MG63 (cell line): ENCODE data around the gene CHI3L2. TPM values are rescaled to one million over a fixed set of nuclear protein-coding genes. Genes with fewer than 3 reads are reported as not detected.
A peak's percentile ranks its signal among the peaks of the same experiment; 100 is the strongest.

Experiments used
- DNase-seq: peaks from one replicate; pipeline ENCODE4 v3.0.0-alpha.2; 2020
- H3K27me3 ChIP-seq: fragments of 250-450 bp; sonication (Bioruptor Pico); 2 replicates; pipeline ENCODE4 v1.5.1; 2020; ENCODE audit warnings: mild to moderate bottlenecking, moderate library complexity
- H3K36me3 ChIP-seq: fragments of 250-450 bp; sonication (Bioruptor Pico); 2 replicates; pipeline ENCODE4 v1.5.1; 2020; ENCODE audit warnings: mild to moderate bottlenecking, moderate library complexity
- H3K4me3 ChIP-seq: fragments of 250-450 bp; sonication (Bioruptor Pico); 2 replicates; pipeline ENCODE4 v1.5.1; 2020; ENCODE audit warnings: mild to moderate bottlenecking, moderate library complexity
- H3K9me3 ChIP-seq: fragments of 250-450 bp; sonication (Bioruptor Pico); 2 replicates; pipeline ENCODE4 v1.5.1; 2020; ENCODE audit warnings: mild to moderate bottlenecking, moderate library complexity
- total RNA-seq: library from RNA; depleted of rRNA; stranded (reverse); fragments of >200 nt; shearing (Covaris generic); gene quantifications from 2 replicates; pipeline ENCODE4 v1.2.3, GENCODE V29; 2014; ENCODE audit warnings: low replicate concordance

The CHI3L2 gene
- total RNA-seq, 1 experiment from 2014 or later = 3.2 TPM

DNA sequence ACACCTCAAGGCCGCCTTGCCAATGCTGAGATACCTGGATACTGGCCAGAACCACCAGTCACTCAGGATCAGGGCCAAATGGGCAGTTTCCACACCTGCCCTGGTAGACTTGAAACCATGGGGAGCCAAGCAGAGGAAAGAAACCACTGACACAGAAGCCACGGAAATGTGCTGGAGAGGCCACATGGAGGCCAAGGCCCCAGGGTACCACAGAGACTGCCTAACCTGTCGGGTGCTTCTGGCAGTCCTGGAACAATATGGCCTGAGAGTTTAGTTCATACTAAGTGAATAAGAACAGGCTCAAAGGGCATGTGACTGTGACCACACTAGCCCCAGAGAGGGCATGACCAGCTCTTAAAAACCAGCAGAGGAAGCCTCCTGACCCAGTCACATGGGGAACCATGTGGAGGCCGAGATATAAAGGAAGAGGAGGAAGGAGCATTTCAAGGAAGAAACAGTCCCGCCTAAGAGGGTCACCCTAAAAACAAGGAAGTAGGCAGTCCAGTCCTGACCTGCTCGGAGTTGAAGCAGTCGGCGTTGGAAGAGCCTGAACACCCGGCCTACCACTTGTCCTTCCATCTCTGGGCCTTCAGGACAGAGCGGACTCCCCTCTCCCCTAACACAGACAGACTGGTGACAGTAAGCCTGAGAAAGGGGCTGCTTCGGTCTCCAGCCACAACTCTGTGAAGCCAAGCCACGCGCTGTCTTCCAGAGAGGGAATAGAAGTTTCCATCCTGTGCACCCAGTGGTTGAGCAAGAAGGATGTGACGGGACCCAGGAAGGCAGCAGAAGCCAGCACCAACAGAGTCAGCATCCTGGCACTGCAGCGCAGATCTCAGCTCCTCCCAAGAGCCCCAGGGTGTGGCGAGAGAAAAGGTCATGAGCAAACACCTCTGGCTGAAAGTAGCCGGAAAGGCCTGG lies 27.4 kb upstream of the CHI3L2 start, which contains the start of gene DENND2D:
Gene DENND2D, minus strand, starts transcription at position 766 of the 921 bp plus-strand sequence. Its CDS starts 187 bp downstream, at position 579.
- H3K9me3 ChIP-seq = no peaks in the 10 kb centered on the region
- peaks cover 6% of the 10 kb centered on the region; the same call in 1 of the 2 replicates for H3K27me3 ChIP-seq
- no peaks in the 10 kb centered on the region for H3K36me3 ChIP-seq
- no peak within 1 kb of the TSS for H3K4me3 ChIP-seq
- no peak for DNase-seq

DNA sequence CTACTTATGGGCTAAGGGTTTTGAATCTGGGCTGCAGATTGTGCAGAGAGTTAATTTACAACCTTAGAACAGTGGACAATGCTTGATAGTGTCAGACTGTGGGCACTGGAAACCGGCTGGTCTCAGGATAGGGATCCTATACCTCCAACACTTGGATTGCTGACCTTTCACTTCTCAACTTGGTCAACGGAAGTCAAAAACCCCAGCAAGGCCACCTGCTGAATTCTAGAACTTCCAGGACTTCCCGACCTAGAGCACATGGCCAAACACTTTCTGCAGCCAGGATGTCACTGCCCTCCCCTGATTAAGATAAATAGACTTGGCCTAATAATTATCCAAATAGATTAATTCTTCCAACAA lies 26.7 kb upstream of the CHI3L2 start:
- H3K9me3 ChIP-seq = no peaks in the 10 kb centered on the region
- H3K36me3 ChIP-seq = no peaks in the 10 kb centered on the region
- H3K4me3 ChIP-seq = no peak overlapping the region
- no peak for DNase-seq
- H3K27me3 ChIP-seq = peaks cover 12% of the 10 kb centered on the region

DNA sequence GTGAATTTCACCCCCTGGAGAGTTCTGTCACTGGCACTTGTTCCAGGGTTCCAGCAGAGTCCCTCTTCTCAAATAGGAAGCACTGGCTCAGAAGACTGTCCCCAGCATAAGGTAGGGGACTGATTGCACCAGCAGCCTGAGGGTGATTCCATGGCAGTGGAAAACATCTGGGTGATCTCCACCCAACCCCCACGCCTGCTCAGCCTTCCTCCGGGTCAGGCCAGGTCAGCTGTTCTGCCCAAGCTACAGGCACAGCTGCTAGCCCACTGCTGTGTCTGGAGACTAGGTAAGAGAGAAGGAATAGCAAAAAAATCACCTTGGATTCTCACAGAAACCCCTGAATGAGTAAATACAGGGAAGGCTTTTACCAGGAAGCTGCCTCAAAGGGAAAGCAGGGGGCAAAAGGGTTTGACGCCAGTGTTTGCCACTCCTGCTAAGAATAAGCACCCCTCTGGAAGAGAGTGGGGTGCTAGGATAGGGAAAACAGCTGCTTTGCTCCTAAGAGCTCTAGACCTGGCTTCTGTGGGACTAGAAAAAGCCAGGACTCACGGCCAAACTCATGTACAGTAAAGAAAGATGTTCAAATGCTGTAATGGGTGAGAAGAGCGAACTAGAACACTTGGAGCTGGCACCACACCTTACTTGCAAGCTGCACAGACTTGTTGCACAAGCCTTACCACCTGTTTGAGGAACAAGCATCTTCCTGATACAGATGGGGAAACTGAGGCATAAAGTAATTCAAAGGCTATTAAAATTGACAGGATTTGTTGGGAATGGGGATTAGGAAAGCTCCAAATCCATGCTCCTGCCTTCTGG lies 26.0 kb upstream of the CHI3L2 start:
- no peak overlapping the region for H3K4me3 ChIP-seq
- H3K27me3 ChIP-seq = peaks cover 12% of the 10 kb centered on the region
- no peaks in the 10 kb centered on the region for H3K9me3 ChIP-seq
- H3K36me3 ChIP-seq = no peaks in the 10 kb centered on the region
- no peak for DNase-seq

DNA sequence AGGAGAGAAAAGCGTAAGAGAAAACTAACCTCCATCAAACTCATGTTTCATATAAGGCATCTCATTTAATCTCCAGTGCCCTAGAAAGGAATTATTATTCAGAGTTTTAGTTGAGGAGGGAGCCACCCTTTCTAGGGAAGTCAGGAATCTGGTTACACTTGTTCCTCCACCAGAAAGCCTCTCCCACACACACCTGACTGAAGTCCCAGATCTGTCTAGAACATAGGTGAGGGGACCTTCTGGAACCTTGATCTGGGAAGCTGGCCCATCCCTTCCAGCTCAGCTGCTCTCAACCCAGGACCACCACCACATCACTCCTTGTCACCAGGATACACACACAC lies 25.2 kb upstream of the CHI3L2 start:
- Histone ChIP-seq H3K4me3 (no peak overlapping the region), H3K27me3 (peaks cover 12% of the 10 kb centered on the region), H3K9me3 (no peaks in the 10 kb centered on the region), H3K36me3 (no peaks in the 10 kb centered on the region)
- DNase-seq = no peak

DNA sequence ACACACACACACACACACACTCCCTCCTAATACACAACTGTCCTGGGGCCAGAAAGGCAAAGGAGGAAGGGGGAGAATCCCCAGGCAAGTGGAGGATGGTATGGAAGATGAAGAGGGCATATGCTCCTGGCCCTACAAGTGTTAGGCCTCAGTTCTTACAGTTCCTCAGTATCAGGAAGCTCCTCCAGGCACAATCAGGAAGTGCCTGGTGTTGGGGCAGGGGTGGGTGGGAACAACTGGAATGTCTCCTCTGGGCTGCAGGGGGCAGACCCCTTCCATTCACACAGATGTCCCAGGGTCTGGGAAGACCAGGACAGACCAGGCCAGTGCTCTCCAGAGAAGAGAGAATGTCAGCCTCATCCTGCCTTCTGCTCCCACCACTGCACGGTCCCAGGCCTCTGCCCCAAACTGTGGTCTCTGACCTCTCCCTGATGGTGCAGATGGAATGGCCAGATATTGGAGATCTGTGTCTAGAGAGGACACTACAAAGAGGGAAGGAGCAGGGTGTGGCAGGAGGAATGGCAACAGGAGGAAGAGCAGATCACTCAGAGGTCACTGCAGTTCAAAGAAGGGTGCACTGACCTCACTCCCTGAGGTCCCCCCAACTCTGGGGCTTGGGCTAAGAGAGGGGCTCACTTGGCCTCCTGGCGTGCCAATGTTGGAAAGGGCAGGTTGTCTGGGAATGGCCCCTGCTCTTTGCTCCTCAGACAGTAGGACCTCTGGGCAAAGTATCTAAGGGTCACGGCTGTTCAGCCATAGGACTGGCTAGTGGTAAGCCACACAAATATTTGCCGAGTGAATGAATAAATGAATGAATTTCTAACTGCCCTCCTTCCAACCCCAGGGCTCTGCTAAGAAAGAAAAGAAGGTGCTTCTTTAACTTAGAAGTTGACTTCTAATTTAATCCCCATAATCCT lies 24.5 kb upstream of the CHI3L2 start:
- Histone ChIP-seq H3K9me3 (no peaks in the 10 kb centered on the region), H3K27me3 (peaks cover 15% of the 10 kb centered on the region), H3K4me3 (no peak overlapping the region), H3K36me3 (no peaks in the 10 kb centered on the region)
- no peak for DNase-seq

DNA sequence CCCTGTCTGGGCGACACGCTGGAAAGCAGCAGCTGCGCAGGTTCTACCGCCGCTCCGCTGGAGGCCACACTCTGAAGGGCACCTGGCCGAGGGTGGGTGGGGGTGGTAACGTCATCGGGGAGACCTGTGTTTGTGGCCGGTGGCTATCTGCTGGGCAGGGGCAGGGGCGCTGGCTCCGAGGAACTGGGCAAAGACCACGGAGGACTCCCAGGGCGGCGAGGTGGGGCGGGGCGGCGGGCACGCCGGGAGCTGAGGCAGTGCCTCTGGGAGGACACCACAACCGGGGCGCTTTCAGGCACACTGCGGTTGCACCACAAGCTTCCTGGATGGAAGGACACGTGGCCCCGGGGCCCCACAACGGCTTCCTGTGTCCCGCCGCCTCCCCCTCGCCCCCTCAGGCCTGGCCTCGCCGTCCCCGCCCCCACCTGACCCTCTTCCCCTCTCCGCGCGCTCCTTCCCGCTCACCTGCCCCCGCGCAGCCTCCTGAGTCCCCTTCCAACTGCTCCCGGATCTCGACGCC lies 23.8 kb upstream of the CHI3L2 start:
- DNase-seq = peak; percentile 56
- Histone ChIP-seq H3K27me3 (peaks cover 21% of the 10 kb centered on the region), H3K9me3 (no peaks in the 10 kb centered on the region)

DNA sequence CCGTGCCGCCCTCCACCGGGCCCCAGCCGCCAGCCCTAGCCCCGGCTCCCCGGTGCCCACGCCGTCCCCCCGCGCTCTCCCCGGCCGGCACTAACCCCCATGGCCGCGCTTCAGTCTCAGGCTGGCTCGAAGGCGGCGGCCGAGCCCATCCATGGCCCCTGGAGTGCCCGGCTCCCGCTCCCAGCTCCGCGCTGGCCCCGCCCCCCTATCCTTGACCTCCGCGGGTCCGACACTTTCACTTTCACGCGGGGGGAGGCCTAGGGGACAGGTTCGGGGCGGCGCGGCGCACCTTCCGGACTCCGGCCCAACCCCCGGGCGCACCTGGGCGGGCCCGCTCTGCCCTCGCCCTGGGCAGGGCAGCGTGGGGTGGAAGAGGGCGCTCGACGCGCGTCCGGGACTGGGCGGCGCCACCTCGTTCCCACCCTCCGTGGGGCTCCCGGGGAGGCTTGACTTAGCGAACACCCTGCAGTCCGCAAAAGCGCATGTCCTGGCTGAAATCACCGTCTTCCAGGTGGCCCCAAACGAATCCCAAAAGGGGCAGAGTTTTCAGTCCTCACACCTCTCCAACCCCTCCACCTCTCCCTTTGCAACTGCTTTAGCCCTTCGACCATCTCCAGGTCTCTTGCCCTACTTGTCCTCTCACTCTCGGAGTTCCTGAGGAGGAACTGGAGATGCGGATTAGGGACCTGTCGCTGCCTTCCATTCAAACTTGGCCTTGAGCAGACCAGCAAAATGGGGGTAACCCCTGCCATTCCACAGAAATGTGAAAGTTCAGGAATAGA lies 23.1 kb upstream of the CHI3L2 start:
- Histone ChIP-seq H3K36me3 (no peaks in the 10 kb centered on the region), H3K27me3 (peaks cover 25% of the 10 kb centered on the region), H3K9me3 (no peaks in the 10 kb centered on the region), H3K4me3 (peak overlapping the region; percentile 57)
- DNase-seq = peak; percentile 33

More for the DNA sequence above, 23.8 kb upstream of the CHI3L2 start:
- no peaks in the 10 kb centered on the region for H3K36me3 ChIP-seq
- H3K4me3 ChIP-seq = peak overlapping the region; percentile 57

DNA sequence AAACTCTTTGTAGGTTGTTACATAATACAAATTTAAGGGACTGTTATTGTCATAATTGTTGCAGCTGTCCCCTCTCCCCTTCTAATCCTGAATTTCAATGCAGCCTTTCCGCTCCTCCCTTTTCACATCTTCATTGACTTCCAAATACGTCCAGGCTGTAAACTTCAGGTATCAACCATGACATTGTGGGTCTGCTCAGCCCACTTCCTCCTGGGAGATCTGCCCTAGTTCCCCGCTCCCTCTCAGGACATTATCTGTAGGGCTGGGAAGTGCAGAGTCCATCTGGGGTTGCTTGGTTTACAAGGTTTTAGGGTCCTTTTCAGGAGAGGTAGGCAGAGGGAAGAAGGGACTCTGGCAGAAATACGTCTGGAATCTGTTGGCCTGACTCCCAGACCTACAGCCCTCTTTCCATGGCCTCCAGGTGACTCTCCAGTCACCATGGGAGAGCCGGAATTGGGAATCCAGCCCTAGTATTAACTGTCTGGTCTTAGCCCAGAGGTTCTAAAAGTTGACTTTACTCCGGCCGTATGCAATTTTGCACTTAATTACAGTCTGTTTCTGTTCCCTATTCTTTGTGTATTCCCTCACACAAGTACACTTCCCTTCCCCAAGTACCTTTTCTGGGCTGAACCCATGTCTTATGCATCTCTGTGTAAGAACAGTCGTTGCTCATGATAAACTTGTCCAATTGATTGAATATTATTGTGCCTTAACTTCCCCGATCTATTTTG lies 22.4 kb upstream of the CHI3L2 start:
- no peak overlapping the region for H3K4me3 ChIP-seq
- H3K36me3 ChIP-seq = no peaks in the 10 kb centered on the region
- H3K27me3 ChIP-seq = peaks cover 27% of the 10 kb centered on the region
- no peaks in the 10 kb centered on the region for H3K9me3 ChIP-seq
- no peak for DNase-seq

DNA sequence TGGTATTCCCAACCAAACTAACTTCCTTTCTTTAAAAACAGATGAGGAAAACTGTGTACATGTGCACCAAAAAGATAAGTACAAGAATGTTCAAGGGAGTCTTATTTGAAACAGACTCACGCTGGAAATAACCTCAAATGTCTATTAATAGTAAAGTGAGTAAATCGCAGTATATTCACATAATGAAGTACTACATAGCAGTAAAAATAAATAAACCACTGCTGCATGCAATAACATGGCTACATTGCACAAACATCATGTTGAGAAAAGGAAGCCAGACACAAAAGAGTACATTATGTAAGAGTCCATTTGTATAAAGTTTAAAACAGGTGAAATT lies 21.8 kb upstream of the CHI3L2 start:
- DNase-seq = no peak
- Histone ChIP-seq H3K4me3 (no peak overlapping the region), H3K9me3 (no peaks in the 10 kb centered on the region), H3K36me3 (no peaks in the 10 kb centered on the region), H3K27me3 (peaks cover 31% of the 10 kb centered on the region)

DNA sequence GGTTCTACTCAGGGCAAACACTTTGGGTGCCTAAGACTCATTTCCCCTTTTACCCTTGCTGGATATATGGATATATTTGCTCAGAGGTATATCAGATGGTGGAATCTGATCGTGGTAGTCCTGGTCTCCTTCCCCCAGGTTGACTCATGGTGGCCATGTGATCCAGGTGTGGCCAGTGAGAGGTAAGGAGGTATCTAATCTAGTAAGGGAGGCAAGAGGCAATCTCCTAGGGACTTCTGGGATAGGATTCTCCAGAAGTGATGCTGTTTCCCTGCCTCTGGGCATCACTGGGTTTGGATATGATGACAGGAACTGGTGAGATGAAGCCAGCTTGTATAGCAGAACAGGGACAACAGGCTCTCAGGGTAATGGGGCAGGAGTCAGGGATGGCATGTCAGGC lies 18.6 kb upstream of the CHI3L2 start:
- no peak for DNase-seq
- H3K27me3 ChIP-seq = peaks cover 35% of the 10 kb centered on the region
- H3K9me3 ChIP-seq = no peaks in the 10 kb centered on the region

DNA sequence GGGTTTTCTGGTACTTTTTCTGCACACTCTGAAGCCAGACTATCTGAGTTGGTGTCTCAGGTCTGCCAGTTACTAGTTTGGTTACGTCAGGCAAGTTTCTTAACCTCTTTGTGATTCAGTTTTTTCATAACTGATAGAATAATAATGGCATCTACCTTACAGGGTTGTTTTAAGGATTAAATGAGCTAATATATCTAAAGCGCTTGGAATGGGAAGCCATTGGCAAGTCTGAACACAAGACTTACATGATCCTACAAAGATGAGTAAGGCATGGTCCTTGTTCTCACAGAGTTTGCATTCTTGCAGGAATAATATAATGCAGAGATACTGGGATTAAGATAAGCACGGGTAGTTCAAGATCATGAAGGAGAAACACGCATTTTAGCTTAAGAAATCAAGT lies 17.9 kb upstream of the CHI3L2 start:
- Histone ChIP-seq H3K27me3 (peaks cover 32% of the 10 kb centered on the region), H3K9me3 (no peaks in the 10 kb centered on the region), H3K4me3 (no peak overlapping the region), H3K36me3 (no peaks in the 10 kb centered on the region)
- no peak for DNase-seq

More for the DNA sequence above, 18.6 kb upstream of the CHI3L2 start:
- Histone ChIP-seq H3K4me3 (no peak overlapping the region), H3K36me3 (no peaks in the 10 kb centered on the region)

DNA sequence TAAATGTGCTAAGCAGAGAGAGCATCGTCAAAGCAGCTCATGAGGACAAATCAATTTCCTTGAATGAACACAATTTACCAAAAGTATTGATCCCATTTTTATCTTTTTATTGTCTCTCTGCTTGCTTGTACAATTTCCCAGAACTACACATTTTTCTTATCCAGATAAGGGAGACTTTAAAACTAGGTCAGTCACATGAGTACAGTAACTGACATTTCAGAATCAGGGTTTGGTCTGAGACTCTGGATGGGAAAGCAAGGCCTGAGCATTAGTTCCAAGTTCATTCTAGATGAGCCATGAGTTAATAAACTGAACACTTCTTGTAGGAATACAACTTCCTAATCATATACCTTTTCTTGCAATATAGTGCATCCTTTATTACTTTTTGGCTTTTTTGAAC lies 15.6 kb upstream of the CHI3L2 start:
- no peak overlapping the region for H3K4me3 ChIP-seq
- peaks cover 23% of the 10 kb centered on the region for H3K27me3 ChIP-seq
- no peaks in the 10 kb centered on the region for H3K9me3 ChIP-seq
- no peaks in the 10 kb centered on the region for H3K36me3 ChIP-seq
- no peak for DNase-seq

DNA sequence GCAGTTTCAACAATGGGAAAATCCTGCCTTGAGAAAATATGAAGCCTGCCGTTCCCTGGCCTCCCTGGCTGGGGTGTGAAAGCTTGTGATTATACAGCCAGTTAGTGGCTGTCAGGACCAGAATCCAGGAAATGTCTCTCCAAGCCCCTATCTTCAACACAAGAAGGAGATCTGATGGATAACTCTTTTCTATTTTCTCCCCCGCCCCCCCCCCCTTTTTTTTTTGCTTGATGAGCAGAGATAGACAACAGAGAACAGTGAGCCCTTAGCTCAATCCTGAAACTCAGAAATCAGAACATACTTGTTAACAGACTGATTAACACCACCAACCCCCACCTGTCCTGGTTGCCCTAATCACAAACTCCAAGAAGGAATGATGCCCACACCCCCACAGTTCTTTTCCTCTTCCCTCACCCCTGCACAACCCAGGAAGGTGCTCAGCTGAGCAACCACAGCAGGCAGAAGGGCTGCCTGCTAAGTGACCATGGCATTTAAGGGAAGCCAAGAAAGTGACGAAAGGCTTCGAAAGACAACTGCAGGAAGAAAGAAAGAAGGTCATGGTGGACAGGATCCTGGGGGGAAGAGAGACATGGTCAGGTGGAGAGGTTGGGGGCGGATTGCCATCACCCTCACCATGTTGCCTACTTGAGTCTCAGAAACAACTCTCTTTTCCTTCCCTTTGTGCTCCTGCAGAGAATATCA lies 14.7 kb upstream of the CHI3L2 start:
- peaks cover 22% of the 10 kb centered on the region; the same call in 1 of the 2 replicates for H3K27me3 ChIP-seq

DNA sequence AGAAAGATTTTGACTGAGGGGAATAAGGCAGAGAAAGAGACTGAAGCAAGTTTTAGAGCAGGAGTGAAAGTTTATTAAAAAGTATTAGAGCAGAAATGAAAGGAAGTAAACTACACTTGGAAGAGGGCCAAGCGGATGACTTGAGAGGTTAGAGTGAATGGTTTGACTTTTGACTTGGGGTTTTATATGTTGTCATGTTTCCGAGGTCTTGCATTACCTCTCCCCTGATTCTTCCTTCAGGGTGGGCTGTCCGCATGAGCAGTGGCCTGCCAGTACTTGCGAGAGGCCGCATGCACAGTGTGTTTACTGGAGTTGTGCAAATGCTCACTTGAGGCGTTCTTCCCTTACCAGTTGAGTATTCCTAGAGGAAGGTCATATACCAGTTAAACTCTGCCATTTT lies 14.1 kb upstream of the CHI3L2 start:
- H3K27me3 ChIP-seq = peaks cover 17% of the 10 kb centered on the region; the same call in 1 of the 2 replicates
- no peaks in the 10 kb centered on the region for H3K9me3 ChIP-seq
- no peak for DNase-seq

More for the DNA sequence above, 14.7 kb upstream of the CHI3L2 start:
- no peak for DNase-seq
- H3K4me3 ChIP-seq = no peak overlapping the region
- no peaks in the 10 kb centered on the region for H3K9me3 ChIP-seq
- no peaks in the 10 kb centered on the region for H3K36me3 ChIP-seq

More for the DNA sequence above, 14.1 kb upstream of the CHI3L2 start:
- no peak overlapping the region for H3K4me3 ChIP-seq
- H3K36me3 ChIP-seq = no peaks in the 10 kb centered on the region
